ENCODE measurements around the gene ENO2. TPM values are rescaled to one million over a fixed set of nuclear protein-coding genes. Genes with fewer than 3 reads are reported as not detected.

Gene ENO2
- total RNA-seq, 1 experiment from 2014 or later: 138 TPM

DNA sequence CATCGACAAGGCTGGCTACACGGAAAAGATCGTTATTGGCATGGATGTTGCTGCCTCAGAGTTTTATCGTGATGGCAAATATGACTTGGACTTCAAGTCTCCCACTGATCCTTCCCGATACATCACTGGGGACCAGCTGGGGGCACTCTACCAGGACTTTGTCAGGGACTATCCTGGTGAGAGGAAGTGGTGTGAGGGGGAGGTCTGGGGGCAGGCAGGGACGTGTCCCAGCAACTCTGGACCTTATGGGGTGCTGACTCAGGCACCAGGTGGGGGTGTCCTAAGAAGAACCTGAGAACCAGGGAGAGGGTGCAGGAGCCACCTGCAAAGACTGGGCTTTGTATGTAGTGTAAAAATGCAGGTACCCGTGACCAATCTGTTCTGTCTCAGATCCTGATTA lies 5.2 kb downstream of the ENO2 start:
- Histone ChIP-seq H3K9me3 (ENCODE audit: low read depth, low read length, poor library complexity, severe bottlenecking) (no peaks in the 10 kb centered on the region), H3K36me3 (ENCODE audit: insufficient read depth, low read length, poor library complexity, severe bottlenecking) (peaks cover 67% of the 10 kb centered on the region), H3K27me3 (replicated peaks; ENCODE audit: insufficient read depth, low read depth, low read length, poor library complexity) (no peaks in the 10 kb centered on the region), H3K27ac (ENCODE audit: low read depth, low read length, poor library complexity, severe bottlenecking) (peak overlapping the region; percentile 23), H3K4me3 (ENCODE audit: low read depth, low read length, poor library complexity, severe bottlenecking) (no peak overlapping the region), H3K4me1 (ENCODE audit: insufficient read depth, low read length, poor library complexity, severe bottlenecking) (peaks cover 11% of the 10 kb centered on the region)
- BruUV-seq (replicated peaks): no TSS peak
- ChIA-PET POLR2A (ENCODE audit: low non-redundant PET) (interaction anchor here (0.6 kb wide), 1 partner anchor 91 kb away, joined by 24 read pairs; no protein-coding TSS in a partner anchor), CTCF (no interaction called here)
- TF ChIP-seq EZH2 (IDR thresholded peaks at IDR 0.05; ENCODE audit: borderline replicate concordance, low read depth, low read length, poor library complexity, severe bottlenecking): no peak
- TF ChIP-seq, protein P1, sequence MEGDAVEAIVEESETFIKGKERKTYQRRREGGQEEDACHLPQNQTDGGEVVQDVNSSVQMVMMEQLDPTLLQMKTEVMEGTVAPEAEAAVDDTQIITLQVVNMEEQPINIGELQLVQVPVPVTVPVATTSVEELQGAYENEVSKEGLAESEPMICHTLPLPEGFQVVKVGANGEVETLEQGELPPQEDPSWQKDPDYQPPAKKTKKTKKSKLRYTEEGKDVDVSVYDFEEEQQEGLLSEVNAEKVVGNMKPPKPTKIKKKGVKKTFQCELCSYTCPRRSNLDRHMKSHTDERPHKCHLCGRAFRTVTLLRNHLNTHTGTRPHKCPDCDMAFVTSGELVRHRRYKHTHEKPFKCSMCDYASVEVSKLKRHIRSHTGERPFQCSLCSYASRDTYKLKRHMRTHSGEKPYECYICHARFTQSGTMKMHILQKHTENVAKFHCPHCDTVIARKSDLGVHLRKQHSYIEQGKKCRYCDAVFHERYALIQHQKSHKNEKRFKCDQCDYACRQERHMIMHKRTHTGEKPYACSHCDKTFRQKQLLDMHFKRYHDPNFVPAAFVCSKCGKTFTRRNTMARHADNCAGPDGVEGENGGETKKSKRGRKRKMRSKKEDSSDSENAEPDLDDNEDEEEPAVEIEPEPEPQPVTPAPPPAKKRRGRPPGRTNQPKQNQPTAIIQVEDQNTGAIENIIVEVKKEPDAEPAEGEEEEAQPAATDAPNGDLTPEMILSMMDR (conservative IDR thresholded peaks at IDR 0.05; ENCODE audit: low read depth, low read length): peak; percentile 17; the same call in 1 of the 2 replicates
- intact Hi-C loops (cut with micrococcal nuclease; ENCODE audit: unreplicated experiment): no loop called here
- DNase-seq (ENCODE audit: low spot score): no peak

DNA sequence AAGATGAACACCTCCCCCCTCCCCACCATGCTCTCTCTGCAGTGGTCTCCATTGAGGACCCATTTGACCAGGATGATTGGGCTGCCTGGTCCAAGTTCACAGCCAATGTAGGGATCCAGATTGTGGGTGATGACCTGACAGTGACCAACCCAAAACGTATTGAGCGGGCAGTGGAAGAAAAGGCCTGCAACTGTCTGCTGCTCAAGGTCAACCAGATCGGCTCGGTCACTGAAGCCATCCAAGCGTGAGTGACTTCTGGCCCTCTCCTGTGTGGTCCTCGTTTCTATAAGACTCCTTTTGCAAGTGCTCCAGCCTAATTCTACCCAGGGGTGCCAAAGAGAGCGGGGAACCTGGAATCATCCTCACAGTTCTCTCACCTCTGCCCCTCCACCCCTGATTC lies 7.2 kb downstream of the ENO2 start:
- Histone ChIP-seq H3K27me3 (replicated peaks; ENCODE audit: insufficient read depth, low read depth, low read length, poor library complexity) (no peaks in the 10 kb centered on the region), H3K4me3 (ENCODE audit: low read depth, low read length, poor library complexity, severe bottlenecking) (no peak overlapping the region), H3K27ac (ENCODE audit: low read depth, low read length, poor library complexity, severe bottlenecking) (no peak overlapping the region), H3K9me3 (ENCODE audit: low read depth, low read length, poor library complexity, severe bottlenecking) (no peaks in the 10 kb centered on the region), H3K4me1 (ENCODE audit: insufficient read depth, low read length, poor library complexity, severe bottlenecking) (peaks cover 23% of the 10 kb centered on the region), H3K36me3 (ENCODE audit: insufficient read depth, low read length, poor library complexity, severe bottlenecking) (peaks cover 57% of the 10 kb centered on the region)
- BruUV-seq (replicated peaks): no TSS peak
- TF ChIP-seq, protein P1 (conservative IDR thresholded peaks at IDR 0.05; ENCODE audit: low read depth, low read length): no peak
- TF ChIP-seq EZH2 (IDR thresholded peaks at IDR 0.05; ENCODE audit: borderline replicate concordance, low read depth, low read length, poor library complexity, severe bottlenecking): no peak
- POLR2A ChIA-PET (ENCODE audit: low non-redundant PET): no interaction called here
- intact Hi-C loops (cut with micrococcal nuclease; ENCODE audit: unreplicated experiment): loop anchor here (5.0 kb wide), 1 partner anchor 171 kb away; the partner anchor contains the start of gene C1R
- no peak for DNase-seq (ENCODE audit: low spot score)
- CTCF ChIA-PET: no interaction called here

DNA sequence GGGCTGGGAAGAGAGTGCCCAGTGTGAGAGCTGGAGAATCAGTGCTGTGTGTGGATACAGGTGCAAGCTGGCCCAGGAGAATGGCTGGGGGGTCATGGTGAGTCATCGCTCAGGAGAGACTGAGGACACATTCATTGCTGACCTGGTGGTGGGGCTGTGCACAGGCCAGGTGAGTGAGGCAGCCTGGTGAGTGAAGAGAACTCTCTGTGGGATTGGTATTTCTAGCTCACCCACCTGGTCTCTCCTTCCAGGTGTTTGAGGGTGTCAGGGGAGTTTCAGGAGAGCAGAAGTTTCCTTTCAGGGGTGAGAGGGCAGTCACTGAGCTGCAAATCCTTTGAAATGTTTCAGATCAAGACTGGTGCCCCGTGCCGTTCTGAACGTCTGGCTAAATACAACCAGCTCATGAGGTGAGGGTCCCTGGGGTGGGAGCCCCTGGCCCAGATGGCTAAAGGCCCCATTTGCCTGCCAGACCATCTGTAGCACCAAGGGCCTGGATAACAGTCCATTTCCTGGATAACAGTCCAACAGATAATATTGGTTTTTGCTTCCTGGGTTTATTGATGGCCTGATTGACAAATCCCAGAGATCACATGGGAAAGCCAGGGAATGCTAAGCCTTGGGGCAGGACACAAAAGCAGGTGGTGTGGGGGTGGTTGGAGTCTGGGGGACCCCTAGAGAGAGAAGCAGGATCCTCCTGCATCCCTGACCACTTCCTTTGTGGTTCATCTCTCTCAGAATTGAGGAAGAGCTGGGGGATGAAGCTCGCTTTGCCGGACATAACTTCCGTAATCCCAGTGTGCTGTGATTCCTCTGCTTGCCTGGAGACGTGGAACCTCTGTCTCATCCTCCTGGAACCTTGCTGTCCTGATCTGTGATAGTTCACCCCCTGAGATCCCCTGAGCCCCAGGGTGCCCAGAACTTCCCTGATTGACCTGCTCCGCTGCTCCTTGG lies 7.9 kb downstream of the ENO2 start:
- ChIA-PET POLR2A (ENCODE audit: low non-redundant PET) (no interaction called here), CTCF (no interaction called here)
- no TSS peak for BruUV-seq (replicated peaks)
- H3K4me3 ChIP-seq (ENCODE audit: low read depth, low read length, poor library complexity, severe bottlenecking): no peak overlapping the region
- peaks cover 50% of the 10 kb centered on the region for H3K36me3 ChIP-seq (ENCODE audit: insufficient read depth, low read length, poor library complexity, severe bottlenecking)
- peaks cover 30% of the 10 kb centered on the region for H3K4me1 ChIP-seq (ENCODE audit: insufficient read depth, low read length, poor library complexity, severe bottlenecking)
- no peak for DNase-seq (ENCODE audit: low spot score)
- no peak for TF ChIP-seq EZH2 (IDR thresholded peaks at IDR 0.05; ENCODE audit: borderline replicate concordance, low read depth, low read length, poor library complexity, severe bottlenecking)
- TF ChIP-seq, protein P1 (conservative IDR thresholded peaks at IDR 0.05; ENCODE audit: low read depth, low read length): no peak
- no peak overlapping the region for H3K27ac ChIP-seq (ENCODE audit: low read depth, low read length, poor library complexity, severe bottlenecking)
- H3K27me3 ChIP-seq (replicated peaks; ENCODE audit: insufficient read depth, low read depth, low read length, poor library complexity): no peaks in the 10 kb centered on the region
- intact Hi-C loops (cut with micrococcal nuclease; ENCODE audit: unreplicated experiment): loop anchor here (5.0 kb wide), 1 partner anchor 170 kb away; the partner anchor contains the start of gene C1R
- no peaks in the 10 kb centered on the region for H3K9me3 ChIP-seq (ENCODE audit: low read depth, low read length, poor library complexity, severe bottlenecking)

Measured in A673 (cell line).